Body of pancreas (tissue), 4 donors: ENCODE measurements around the gene VAPB.

Source experiments
- POLR2A ChIP-seq, 3 donors: fragments of 450-650 bp; IDR thresholded peaks; one replicate each; pipeline ENCODE4 v1.6.1; 2016; ENCODE audit warnings: antibody characterized with exemption in 3 of 3, mild to moderate bottlenecking in 2 of 3
- TF ChIP-seq, protein P1 (sequence below), 7 experiments: fragments of 450-650 bp in 4 of 7; fragments of 200-600 bp in 3 of 7; sonication (generic) in 3 of 7; IDR thresholded peaks; one replicate each; pipeline ENCODE4 v1.5.1; 2016 to 2019; ENCODE audit warnings: antibody characterized with exemption in 7 of 7

DNA sequence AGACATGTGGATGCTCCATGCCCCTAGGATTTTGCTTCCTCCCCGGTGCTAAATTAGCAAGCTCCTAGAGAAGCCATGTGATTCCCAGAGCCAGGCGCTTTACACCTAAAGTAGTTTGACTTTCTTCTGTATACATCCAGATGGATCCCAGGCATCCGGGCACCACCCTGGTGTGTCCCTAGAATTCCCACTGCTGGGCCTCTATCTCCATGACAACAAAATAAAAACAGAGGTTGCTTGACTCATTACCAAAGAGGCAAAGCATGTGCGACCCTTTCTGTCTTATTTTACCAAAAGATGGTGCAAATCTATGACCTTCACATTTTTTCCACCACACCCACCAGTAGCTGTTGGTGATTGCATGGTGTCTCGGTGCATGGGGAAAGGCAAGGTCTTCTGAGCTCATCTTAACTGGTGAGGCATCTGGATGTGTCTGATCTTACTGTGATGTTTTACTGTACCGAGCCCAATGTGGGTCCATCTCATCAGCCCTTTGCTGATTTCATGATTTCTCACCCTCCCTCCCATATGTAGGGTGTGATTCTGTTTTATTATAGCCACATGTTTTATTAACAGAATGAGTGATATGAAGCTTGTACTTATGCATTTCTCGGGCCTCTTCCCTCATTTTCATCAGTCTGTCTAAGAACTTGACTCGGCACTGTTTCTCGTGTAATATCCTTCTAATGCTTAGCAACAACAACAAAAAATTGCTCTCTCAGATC, 27.4 kb upstream of the VAPB start:
- TF ChIP-seq, protein P1, sequence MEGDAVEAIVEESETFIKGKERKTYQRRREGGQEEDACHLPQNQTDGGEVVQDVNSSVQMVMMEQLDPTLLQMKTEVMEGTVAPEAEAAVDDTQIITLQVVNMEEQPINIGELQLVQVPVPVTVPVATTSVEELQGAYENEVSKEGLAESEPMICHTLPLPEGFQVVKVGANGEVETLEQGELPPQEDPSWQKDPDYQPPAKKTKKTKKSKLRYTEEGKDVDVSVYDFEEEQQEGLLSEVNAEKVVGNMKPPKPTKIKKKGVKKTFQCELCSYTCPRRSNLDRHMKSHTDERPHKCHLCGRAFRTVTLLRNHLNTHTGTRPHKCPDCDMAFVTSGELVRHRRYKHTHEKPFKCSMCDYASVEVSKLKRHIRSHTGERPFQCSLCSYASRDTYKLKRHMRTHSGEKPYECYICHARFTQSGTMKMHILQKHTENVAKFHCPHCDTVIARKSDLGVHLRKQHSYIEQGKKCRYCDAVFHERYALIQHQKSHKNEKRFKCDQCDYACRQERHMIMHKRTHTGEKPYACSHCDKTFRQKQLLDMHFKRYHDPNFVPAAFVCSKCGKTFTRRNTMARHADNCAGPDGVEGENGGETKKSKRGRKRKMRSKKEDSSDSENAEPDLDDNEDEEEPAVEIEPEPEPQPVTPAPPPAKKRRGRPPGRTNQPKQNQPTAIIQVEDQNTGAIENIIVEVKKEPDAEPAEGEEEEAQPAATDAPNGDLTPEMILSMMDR (IDR thresholded peaks at IDR 0.05) = no peak
- no peak for TF ChIP-seq POLR2A (IDR thresholded peaks at IDR 0.05)
